ENCODE measurements around the gene RTN1.

DNA sequence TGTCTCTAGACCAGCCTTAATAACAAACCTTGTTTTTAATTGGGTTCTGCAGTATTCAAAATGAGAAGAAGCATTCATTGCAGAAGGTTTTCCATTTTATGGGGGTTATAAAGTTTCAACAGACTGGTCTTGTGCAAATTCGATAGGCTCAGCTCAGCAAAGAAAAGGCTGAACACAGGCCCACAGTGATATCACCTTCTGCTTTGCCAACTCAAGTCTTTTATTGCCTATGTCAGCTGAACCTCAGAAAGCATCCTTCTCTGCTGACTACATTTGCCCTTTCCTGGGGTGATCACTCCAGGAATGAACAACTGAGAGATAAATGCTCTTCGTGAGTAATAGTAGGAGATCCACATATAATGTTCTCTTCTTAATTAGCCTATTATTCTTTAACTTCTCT, 159.5 kb downstream of the RTN1 start:
- no peak for TF ChIP-seq CTCF (IDR thresholded peaks at IDR 0.05; ENCODE audit: low read length)
- no peak for TF ChIP-seq EZH2 (optimal IDR thresholded peaks at IDR 0.05; ENCODE audit: low read depth, low read length)

Data from MM.1S (cell line).